CD14-positive monocyte (primary cell): ENCODE measurements around the gene YES1. TPM values are rescaled to one million over a fixed set of nuclear protein-coding genes. Genes with fewer than 3 reads are reported as not detected.

Source experiments
- DNase-seq, 3 donors: peaks; one replicate each; pipeline ENCODE4 v3.0.0-alpha.2; 2011 to 2022
- H2AFZ ChIP-seq: 2 replicates; pipeline ENCODE4 v1.6.0; 2012; ENCODE audit warnings: mild to moderate bottlenecking, low read depth, low read length, inconsistent platforms; ENCODE audit not compliant: insufficient read depth, poor library complexity, severe bottlenecking
- H3K27ac ChIP-seq, 2 donors: 1 replicate in 1 of 2; 2 replicates in 1 of 2; pipeline ENCODE4 v1.5.1; 2012 to 2013; ENCODE audit warnings: low read length in 2 of 2, control low read depth in 1 of 2, inconsistent platforms in 1 of 2, low read depth in 1 of 2, mild to moderate bottlenecking in 1 of 2
- H3K27me3 ChIP-seq, 2 donors: one replicate each; pipeline versions ENCODE4 v1.6.0 to v1.6.1; 2011 to 2013; ENCODE audit warnings: low read length in 2 of 2; ENCODE audit not compliant: control insufficient read depth in 2 of 2, insufficient read depth in 2 of 2
- H3K36me3 ChIP-seq, 2 donors: replicated peaks in 1 of 2; 1 replicate in 1 of 2; 2 replicates in 1 of 2; pipeline versions ENCODE4 v1.5.1 to v1.6.1; 2012 to 2013; ENCODE audit warnings: low read length in 2 of 2, control low read depth in 1 of 2, inconsistent platforms in 1 of 2, mild to moderate bottlenecking in 1 of 2; ENCODE audit not compliant: insufficient read depth in 2 of 2, control insufficient read depth in 1 of 2
- H3K4me1 ChIP-seq, 2 donors: 1 replicate in 1 of 2; 2 replicates in 1 of 2; pipeline versions ENCODE4 v1.5.1 to v1.6.1; 2012 to 2013; ENCODE audit warnings: low read length in 2 of 2, control low read depth in 1 of 2, inconsistent platforms in 1 of 2, mild to moderate bottlenecking in 1 of 2, moderate library complexity in 1 of 2; ENCODE audit not compliant: insufficient read depth in 2 of 2, control insufficient read depth in 1 of 2
- H3K4me2 ChIP-seq: replicated peaks from 2 replicates; pipeline ENCODE3; 2012; ENCODE audit warnings: low read length, moderate library complexity, mild to moderate bottlenecking; ENCODE audit not compliant: poor library complexity, severe bottlenecking; ENCODE audit errors: extremely low read depth
- H3K4me3 ChIP-seq, 3 experiments: fragments of 200-600 bp in 1 of 3; sonication (generic) in 1 of 3; replicated peaks in 1 of 3; 1 replicate in 2 of 3; 2 replicates in 1 of 3; pipeline ENCODE4 v1.5.1; 2011 to 2013; ENCODE audit warnings: low read length in 3 of 3, mild to moderate bottlenecking in 3 of 3, control low read depth in 2 of 3, low read depth in 2 of 3, inconsistent platforms in 1 of 3, moderate library complexity in 1 of 3
- H3K79me2 ChIP-seq: 2 replicates; pipeline ENCODE4 v1.6.0; 2012; ENCODE audit warnings: mild to moderate bottlenecking, control low read depth, inconsistent platforms, low read length, moderate library complexity; ENCODE audit not compliant: insufficient read depth
- H3K9ac ChIP-seq: 2 replicates; pipeline ENCODE4 v1.6.0; 2017; ENCODE audit warnings: low read length, mild to moderate bottlenecking; ENCODE audit not compliant: insufficient read depth, poor library complexity, severe bottlenecking
- H3K9me3 ChIP-seq, 2 donors: replicated peaks in 1 of 2; 1 replicate in 1 of 2; 2 replicates in 1 of 2; pipeline versions ENCODE4 v1.5.1 to v1.6.1; 2012 to 2013; ENCODE audit warnings: low read length in 2 of 2, control low read depth in 1 of 2; ENCODE audit not compliant: control insufficient read depth in 1 of 2, insufficient read depth in 1 of 2
- H4K20me1 ChIP-seq: 2 replicates; pipeline ENCODE4 v1.6.0; 2012; ENCODE audit warnings: mild to moderate bottlenecking, low read length, control low read depth, moderate library complexity; ENCODE audit not compliant: insufficient read depth
- H3K27ac Mint-ChIP-seq, 7 donors: one replicate each; pipeline ENCODE4 v1.8.0; 2020; ENCODE audit warnings: mild to moderate bottlenecking in 7 of 7, mixed read lengths in 7 of 7, moderate library complexity in 6 of 7, inconsistent platforms in 2 of 7
- H3K27me3 Mint-ChIP-seq, 3 donors: one replicate each; pipeline ENCODE4 v1.8.0; 2021 to 2022; ENCODE audit warnings: low read depth in 3 of 3, mild to moderate bottlenecking in 3 of 3, mixed read lengths in 3 of 3, moderate library complexity in 3 of 3, inconsistent platforms in 1 of 3
- H3K36me3 Mint-ChIP-seq, 2 donors: one replicate each; pipeline ENCODE4 v1.8.0; 2020; ENCODE audit warnings: mixed read lengths in 2 of 2, inconsistent platforms in 1 of 2, mild to moderate bottlenecking in 1 of 2
- H3K4me1 Mint-ChIP-seq: one replicate; pipeline ENCODE4 v1.8.0; 2020; ENCODE audit warnings: mild to moderate bottlenecking, mixed read lengths
- H3K4me3 Mint-ChIP-seq, 2 donors: one replicate each; pipeline ENCODE4 v1.8.0; 2020; ENCODE audit warnings: mild to moderate bottlenecking in 2 of 2, mixed read lengths in 2 of 2, moderate library complexity in 1 of 2
- H3K9me3 Mint-ChIP-seq, 7 donors: one replicate each; pipeline ENCODE4 v1.8.0; 2020 to 2022; ENCODE audit warnings: mixed read lengths in 7 of 7, mild to moderate bottlenecking in 6 of 7, moderate library complexity in 6 of 7, inconsistent platforms in 2 of 7
- CTCF ChIP-seq: fragments of 200-600 bp; IDR thresholded peaks from one replicate; pipeline ENCODE4 v1.8.0; 2022; ENCODE audit warnings: antibody characterized with exemption, mild to moderate bottlenecking
- WGBS: methylation state at CpG from one replicate; pipeline ENCODE4 v1.1.5; 2013; ENCODE audit warnings: missing lambda C conversion rate; ENCODE audit not compliant: insufficient coverage; 5-methylcytosine and 5-hydroxymethylcytosine counted together
- intact Hi-C, 2 donors: fragments of 100-400 bp; cut with micrococcal nuclease; formaldehyde crosslinking; loops; one replicate each; pipeline versions ENCODE4 v1.15.0 to v1.15.1; 2023
- polyA plus RNA-seq, 3 donors: library from polyadenylated mRNA; depleted of rRNA in 1 of 3; unstranded in 2 of 3; stranded (reverse) in 1 of 3; fragments of 300-500 nt in 2 of 3; fragments of >200 nt in 1 of 3; fragmentation: Illumina TruSeq in 2 of 3; gene quantifications; 1 replicate in 2 of 3; 2 replicates in 1 of 3; pipeline ENCODE4 v1.2.3, GENCODE V29; 2012 to 2021

YES1 gene
- polyA plus RNA-seq, 3 donors = not detected

- Histone ChIP-seq H4K20me1 (no peaks in the 10 kb centered on the region), H3K4me3 (no peak overlapping the region), H3K9me3 (no peaks in the 10 kb centered on the region), H3K36me3 (no peaks in the 10 kb centered on the region), H3K79me2 (no peaks in the 10 kb centered on the region), H2AFZ (no peak overlapping the region), H3K9ac (no peak overlapping the region), H3K4me2 (no peak overlapping the region), H3K27ac (no peak overlapping the region), H3K4me1 (no peaks in the 10 kb centered on the region), H3K27me3 (peaks cover 38 to 63% of the 10 kb centered on the region in 2 donors)
- no CpG with 5 or more reads among the region's 1 CpG for WGBS
- Mint-ChIP-seq H3K36me3 (no peaks in the 10 kb centered on the region), H3K4me3 (peak overlapping the region in 1 of 2 donors; percentile 59), H3K27ac (no peak overlapping the region), H3K9me3 (peaks cover 0 to 2% (median 0%) of the 10 kb centered on the region in 7 donors), H3K27me3 (peaks cover 39 to 62% (median 51%) of the 10 kb centered on the region in 3 donors), H3K4me1 (no peaks in the 10 kb centered on the region)
- DNase-seq = no peak
- intact Hi-C loops = no loop called here
- TF ChIP-seq CTCF = no peak
Observed at GRCh38 chr18:774811-775210, 37.2 kb downstream of the YES1 start.

- H3K9me3 ChIP-seq = no peaks in the 10 kb centered on the region
- DNase-seq = no peak
- H2AFZ ChIP-seq = no peak overlapping the region
- Mint-ChIP-seq H3K27me3 (peaks cover 40 to 60% (median 49%) of the 10 kb centered on the region in 3 donors), H3K27ac (no peak overlapping the region), H3K36me3 (no peaks in the 10 kb centered on the region), H3K4me3 (peak overlapping the region in 1 of 2 donors; percentile 8), H3K9me3 (peaks cover 0 to 3% (median 0%) of the 10 kb centered on the region in 7 donors), H3K4me1 (no peaks in the 10 kb centered on the region)
- H3K9ac ChIP-seq = no peak overlapping the region
- H4K20me1 ChIP-seq = no peaks in the 10 kb centered on the region
- no peak overlapping the region for H3K4me3 ChIP-seq
- H3K4me2 ChIP-seq = no peak overlapping the region
- WGBS = 92% methylated on average over 14 of the region's 14 CpGs
- TF ChIP-seq CTCF = no peak
- H3K27me3 ChIP-seq = peaks cover 34 to 65% of the 10 kb centered on the region in 2 donors
- no peak overlapping the region for H3K27ac ChIP-seq
- H3K4me1 ChIP-seq = no peaks in the 10 kb centered on the region
- no peaks in the 10 kb centered on the region for H3K79me2 ChIP-seq
- intact Hi-C loops = no loop called here
- H3K36me3 ChIP-seq = no peaks in the 10 kb centered on the region
Observed at GRCh38 chr18:773980-774624, 37.9 kb downstream of the YES1 start.
